Left kidney (tissue), 2 donors: Measurements from ENCODE around the gene CELF5. TPM values are rescaled to one million over a fixed set of nuclear protein-coding genes. Genes with fewer than 3 reads are reported as not detected.
"Not testable (repeated sequence)": the region's sequence is repeated elsewhere in the genome, so short reads cannot be mapped to it uniquely, and the experiment has no call there.

Source experiments
- DNase-seq: peaks from one replicate; pipeline ENCODE4 v3.0.0-alpha.2; 2013
- polyA plus RNA-seq: library from polyadenylated mRNA; unstranded; fragments of 120-200 nt; gene quantifications from one replicate; pipeline ENCODE4 v1.2.1, GENCODE V29; 2013; ENCODE audit not compliant: insufficient read length

Gene CELF5
- polyA plus RNA-seq, 1 donor = 0.96 TPM

GRCh38 chr19:3290858-3291257 is 66.4 kb downstream of the CELF5 start:
- DNase-seq = not testable (repeated sequence)

DNA sequence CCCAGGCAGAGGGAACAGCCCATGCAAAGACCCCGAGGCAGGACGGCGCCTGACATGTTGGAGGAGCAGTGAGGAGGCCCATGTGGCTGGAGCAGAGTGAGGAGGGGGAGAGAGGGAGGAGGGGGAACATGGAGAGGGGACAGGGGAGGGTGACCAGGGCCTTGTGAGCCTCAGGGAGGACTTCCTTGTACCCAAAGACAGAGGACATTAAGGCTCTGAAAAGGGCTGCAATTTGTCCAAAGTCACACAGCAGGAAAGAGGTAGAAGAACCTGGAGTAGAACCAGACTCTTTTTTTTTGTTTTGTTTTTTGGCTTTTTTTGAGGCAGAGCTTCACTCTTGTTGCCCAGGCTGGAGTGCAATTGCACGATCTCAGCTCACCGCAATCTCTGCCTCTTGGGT is 67.2 kb downstream of the CELF5 start:
- DNase-seq = no peak

DNA sequence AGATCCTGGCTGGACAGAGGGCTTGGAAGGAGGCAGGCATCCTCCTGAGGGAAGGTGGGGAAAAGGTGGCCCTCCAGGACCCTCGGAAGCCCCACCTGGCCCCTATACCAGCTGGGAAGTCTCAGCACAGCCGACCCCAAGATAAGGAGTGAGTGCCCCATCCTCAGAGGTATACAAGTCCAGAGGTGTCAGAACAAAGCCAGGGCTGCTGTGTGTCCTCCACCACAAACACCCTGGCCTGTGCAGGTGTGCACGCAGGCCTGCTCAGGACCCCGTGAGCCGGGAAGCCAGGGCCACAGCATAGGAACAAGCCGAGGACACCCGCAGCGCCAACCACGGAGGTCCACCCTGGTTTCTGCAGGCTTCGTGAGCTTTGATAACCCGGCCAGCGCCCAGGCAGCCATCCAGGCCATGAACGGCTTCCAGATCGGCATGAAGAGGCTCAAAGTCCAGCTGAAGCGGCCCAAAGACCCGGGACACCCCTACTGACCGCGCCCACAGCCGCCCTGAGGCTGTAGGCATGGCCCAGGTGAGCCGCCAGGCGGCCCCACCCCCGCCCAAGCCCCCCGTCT is 68.6 kb downstream of the CELF5 start:
- no peak for DNase-seq

DNA sequence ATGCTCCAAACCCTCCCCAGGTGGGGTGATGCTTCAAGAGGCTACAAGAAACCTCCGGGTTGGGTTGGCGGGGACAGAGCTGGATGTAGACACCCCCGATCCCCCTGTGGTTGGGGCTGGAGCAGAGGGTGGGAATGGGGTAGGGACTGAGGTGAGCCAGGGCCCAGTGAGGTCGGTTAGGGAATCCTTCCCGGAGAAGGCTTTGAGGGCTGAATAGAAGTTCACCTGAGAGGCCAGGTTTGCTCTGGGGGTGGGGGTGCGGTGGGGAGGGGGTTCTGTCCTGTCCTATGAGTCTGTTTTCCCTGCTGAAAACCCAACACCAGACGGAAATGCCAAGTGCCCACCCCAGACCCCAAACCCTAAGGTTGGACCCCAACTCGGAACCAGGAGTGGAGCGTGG is 69.1 kb downstream of the CELF5 start:
- DNase-seq = no peak

GRCh38 chr19:3294080-3294850 is 69.8 kb downstream of the CELF5 start:
- no peak for DNase-seq

DNA sequence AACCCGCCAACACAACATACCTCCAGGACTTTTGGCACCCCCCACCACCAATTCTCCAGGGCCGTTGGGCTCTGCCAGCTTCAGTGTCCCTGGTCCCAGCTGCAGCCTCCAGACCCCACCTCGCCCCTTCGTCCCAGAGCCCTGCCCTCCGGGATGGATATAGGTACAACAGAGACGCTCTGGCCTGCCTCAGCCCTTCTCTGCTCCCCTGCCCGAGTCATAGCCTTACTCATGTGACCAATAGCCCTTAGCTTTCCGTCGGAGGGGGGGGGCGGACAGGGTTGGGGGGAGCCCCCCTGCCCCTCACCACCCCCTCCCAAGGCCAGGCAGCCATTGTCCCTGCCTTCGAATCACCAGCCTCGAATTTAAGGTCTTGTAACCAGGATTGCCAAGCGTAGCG is 71.1 kb downstream of the CELF5 start:
- DNase-seq = no peak

- no peak for DNase-seq
These were observed 71.6 kb downstream of the CELF5 start for GRCh38 chr19:3296034-3296433.

- DNase-seq = no peak
These were observed 72.0 kb downstream of the CELF5 start for GRCh38 chr19:3296446-3296845.

DNA sequence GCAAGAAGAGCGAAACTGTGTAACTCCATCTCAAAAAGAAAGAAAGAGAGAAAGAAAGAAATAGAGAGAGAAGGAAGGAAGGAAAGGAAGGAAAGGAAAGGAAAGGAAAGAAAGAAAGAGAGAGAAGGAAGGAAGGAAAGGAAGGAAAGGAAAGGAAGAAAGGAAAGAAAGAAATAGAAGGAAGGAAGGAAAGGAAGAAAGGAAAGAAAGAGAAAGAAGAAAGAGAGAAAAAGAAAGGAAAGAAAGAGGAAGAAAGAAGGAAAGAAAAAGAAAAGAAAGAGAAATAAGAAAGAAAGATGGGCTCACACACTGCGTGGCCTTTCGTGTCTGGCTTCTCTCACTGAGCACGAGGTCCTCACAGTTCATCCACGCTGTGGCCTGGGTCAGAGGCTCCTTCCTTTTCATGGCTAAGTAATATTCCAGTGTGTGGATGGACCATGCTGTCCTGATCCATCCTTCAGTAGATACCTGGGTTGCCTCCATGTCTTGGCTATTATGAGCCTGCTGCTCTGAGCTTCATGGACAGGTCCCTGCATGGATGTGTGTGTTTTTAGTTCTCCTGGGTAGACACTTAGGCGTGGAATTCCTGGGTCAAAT is 74.5 kb downstream of the CELF5 start:
- no peak for DNase-seq

DNA sequence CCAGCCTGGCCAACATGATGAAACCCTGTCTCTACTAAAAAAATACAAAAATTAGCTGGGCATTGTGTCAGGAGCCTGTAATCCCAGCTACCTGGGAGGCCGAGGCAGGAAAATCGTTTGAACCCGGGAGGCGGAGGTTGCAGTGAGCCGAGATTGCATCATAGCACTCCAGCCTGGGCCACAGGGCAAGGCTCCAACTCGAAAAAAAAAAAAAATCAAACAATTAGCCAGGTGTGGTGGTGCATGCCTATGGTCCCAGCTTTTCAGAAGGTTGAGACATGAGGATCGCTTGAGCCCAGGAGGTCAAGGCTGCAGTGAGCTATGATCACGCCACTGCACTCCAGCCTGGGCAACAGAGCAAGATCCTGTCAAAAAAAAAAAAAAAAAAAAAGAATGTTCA is 76.1 kb downstream of the CELF5 start:
- DNase-seq = not testable (repeated sequence)

GRCh38 chr19:3302755-3303154 is 78.3 kb downstream of the CELF5 start:
- no peak for DNase-seq

- peak; percentile 82 for DNase-seq
These were observed 80.5 kb downstream of the CELF5 start for GRCh38 chr19:3304871-3305423.

DNA sequence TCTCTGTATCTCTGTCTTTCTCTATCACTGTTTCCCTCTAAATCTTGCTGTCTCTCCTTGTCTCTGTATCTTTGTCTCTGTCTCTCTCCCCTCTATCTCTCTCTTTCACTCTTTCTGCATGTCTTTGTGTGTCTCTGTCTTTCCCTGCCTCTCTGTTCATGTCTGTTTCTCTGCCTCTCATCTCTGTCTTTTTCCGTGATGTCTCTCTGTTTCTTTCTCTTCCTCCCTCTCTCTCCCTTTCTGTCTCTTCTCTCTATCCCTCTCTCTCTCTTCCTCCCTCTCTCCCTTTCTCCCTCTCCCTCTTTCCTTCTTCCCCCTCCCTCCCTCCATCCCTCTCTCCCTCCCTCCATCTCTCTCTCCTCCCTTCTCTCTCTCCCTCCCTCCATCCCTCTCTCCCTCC is 85.3 kb downstream of the CELF5 start:
- no peak for DNase-seq

- DNase-seq = no peak
These were observed 85.8 kb downstream of the CELF5 start for GRCh38 chr19:3310280-3310679.

GRCh38 chr19:3310711-3311110 is 86.2 kb downstream of the CELF5 start:
- DNase-seq = no peak

DNA sequence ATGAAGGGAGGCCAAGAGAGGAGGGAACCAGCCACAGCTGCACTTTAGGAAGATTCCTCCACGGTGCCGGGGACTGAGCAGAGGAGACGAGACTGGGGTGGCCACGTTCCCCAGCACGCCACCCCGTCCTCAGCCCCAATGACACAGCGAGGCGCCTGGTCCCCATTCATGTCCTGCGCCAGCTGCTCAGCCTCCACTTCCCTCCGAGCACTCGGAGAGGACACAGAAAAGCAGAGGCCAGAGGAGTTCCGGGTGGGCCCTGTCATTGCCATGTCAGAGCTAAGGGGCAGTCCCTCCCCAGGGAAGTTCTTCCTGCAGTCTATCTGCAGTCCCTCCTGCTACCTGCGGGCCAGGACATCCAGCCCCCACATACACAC is 88.7 kb downstream of the CELF5 start:
- DNase-seq = no peak

DNA sequence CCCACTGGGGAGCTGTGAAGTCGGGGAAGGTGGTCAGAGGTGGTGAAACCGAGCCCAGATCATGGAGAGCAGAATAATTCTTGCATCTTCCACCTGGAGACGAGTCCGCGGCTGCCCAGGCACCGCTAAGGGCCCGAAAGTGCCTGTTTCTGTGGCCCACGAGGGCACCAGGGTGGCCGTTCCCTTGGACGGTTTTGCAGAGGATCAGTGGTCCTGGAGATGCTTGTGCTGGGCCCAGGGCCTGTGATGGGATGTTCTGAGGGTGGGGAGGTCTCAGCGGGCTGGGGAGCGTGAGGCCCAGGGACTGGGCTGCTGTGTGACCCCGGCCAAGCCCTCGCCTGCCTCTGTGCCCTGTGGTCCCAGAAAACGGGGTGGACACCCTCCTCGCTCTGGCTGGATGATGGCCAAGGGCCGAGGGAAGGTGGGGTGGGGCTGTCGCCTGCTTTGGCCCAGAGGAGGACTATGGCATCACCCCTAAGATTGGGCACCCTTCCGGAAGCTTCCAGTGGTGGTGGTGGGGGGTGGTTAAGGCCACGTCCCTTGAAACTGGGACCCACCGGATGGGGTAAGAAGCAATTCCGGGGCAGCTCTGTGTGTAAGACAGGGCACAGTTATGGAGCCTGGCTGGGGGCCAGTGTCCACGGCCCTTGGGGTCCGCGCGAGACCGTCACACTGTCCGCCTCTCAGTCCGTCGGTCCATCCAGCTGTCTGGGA is 90.7 kb downstream of the CELF5 start:
- no peak for DNase-seq

- no peak for DNase-seq
These were observed 91.2 kb downstream of the CELF5 start for GRCh38 chr19:3315676-3315973.

DNA sequence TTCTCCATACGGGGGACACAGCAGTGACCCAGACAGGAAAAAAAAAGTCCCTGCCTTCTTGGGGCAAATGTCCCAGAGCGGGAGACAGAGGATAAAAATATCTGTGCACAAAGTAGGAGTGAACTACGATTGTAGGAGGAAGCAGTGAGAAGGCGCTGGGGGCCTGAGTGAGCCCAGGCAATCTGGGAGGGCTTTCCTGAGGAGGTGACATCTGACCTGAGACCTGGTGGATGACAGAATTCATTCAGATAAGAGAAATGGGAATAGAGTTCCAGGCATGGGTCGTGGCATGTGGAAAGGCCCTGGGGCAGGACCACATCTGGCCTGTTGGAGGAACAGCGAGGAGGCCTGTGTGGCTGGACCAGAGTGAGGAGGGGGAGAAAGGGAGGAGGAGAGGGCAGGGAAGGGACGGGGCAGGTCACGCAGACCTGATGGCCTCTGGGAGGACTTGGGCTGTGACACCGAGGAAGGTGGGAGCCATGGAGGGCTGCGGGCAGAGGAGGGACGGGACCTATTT is 91.7 kb downstream of the CELF5 start:
- DNase-seq = no peak

GRCh38 chr19:3316659-3317207 is 92.3 kb downstream of the CELF5 start:
- no peak for DNase-seq

GRCh38 chr19:3319643-3320353 is 95.3 kb downstream of the CELF5 start:
- DNase-seq = no peak

DNA sequence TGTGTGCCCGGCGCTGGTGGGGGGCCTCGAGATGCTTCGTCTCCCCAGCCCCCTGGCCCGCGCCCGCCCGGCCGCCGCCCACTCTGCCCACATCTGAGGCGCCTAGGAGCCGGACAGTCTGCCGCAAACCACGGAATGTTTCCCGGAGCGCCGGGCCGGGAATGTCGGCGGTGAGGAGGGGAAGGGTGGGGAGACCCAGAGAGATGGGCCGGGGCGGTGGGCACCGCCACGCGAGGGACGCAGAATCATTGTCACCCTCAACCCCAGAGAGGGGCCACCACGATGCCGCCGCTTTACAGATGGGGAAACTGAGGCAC is 95.9 kb downstream of the CELF5 start:
- DNase-seq = no peak
